HG02938 (cell line): ENCODE measurements around the gene FAM240A.
"Not testable (repeated sequence)": the region's sequence is repeated elsewhere in the genome, so short reads cannot be mapped to it uniquely, and the experiment has no call there.

Source experiments
- ATAC-seq: cut with Tn5 transposase; IDR thresholded peaks from one replicate; pipeline ENCODE4 v1.9.1; 2021; ENCODE audit warnings: mild to moderate bottlenecking, moderate library complexity; ENCODE audit not compliant: unreplicated experiment

FAM240A gene

DNA sequence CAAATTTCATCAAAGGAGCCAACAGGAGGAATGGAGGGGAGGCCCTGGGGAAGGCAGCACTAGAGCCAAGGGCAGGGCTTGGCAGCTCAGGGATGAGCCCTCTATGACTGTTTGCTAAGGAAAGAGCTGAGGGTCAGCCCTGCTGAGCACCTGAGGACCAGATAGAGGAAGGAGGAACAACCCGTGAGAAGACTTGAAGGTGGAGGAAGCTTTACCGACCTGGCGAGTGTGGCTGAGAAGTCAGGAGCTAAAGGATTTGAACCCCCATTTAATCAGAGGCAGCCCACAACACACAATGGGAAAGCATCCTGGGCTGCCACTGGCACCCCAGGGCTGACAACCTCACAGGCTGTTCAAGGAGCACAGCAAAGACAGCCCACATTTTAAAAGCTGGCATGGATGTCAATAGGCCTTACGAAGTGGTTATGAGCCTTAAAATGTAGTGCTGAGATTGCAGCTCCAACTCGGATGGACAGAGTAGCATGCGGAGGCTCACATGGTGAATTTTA, 25.5 kb upstream of the FAM240A start:
- no peak for ATAC-seq

GRCh38 chr3:46587268-46587667, 25.1 kb upstream of the FAM240A start:
- not testable (repeated sequence) for ATAC-seq

DNA sequence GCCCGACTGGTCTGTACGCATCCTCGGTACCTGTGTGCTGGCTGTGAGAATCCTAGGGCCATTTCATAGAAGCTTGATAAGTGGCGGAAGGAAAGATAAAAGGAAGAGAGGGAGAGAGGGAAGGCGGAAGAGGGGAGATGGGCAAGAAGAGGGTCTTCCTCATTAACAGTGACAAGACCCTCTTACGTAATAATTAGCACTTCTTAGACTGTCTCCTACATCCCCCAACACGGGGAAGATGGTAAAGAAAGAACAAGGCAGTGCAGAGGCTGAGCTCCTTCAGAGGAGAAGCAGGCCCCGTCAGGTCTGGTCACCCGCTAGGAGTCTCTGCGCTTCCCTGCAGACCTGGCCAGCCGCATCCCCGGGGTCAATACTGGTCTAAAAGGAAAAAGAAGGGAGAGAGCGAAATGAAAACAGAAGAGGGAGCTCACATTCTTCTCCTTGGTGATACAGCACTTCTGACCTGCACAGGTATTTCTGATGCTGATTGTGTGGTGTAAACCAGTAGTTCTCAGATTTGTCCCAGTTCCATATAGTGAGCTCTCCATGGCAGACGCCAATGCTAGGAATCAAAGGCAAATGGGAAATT, 19.0 kb upstream of the FAM240A start:
- no peak for ATAC-seq

DNA sequence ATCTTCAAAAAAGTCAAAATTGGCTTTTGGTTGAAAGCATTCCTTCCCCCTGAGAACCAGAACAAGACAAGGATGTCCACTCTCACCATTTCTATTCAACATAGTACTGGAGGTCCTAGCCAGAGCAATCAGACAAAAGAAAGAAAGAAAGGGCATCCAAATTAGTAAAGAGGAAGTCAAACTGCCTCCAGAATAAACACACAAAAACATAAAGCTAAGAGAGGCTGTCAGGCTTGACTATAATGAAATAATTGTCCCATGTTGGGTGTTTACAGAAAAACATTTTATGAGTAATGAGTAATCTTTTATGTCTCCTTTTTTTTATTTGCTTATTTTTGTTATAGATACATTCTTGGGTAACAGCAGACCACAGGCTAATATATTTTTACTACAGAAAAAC, 18.3 kb upstream of the FAM240A start:
- no peak for ATAC-seq

DNA sequence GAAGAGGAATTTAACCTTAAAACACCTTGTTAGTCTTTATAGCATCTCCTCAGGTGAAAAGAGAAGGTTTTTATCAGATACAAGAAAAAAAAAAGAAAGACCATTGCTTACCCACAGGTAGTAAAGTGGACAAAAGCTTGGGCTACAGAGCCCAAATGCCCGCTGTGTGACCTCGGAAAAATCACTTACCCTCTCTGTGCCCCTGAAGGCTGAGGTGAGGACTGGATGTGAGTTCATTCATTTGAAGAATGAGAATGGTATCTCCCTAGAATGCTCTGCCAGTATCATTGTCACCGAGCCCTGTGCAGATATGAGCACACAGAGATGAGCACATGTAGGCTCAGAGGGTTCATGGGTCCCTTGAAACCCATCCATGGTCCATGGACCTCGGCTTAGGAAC, 17.6 kb upstream of the FAM240A start:
- no peak for ATAC-seq

GRCh38 chr3:46595819-46596314, 16.5 kb upstream of the FAM240A start:
- no peak for ATAC-seq

DNA sequence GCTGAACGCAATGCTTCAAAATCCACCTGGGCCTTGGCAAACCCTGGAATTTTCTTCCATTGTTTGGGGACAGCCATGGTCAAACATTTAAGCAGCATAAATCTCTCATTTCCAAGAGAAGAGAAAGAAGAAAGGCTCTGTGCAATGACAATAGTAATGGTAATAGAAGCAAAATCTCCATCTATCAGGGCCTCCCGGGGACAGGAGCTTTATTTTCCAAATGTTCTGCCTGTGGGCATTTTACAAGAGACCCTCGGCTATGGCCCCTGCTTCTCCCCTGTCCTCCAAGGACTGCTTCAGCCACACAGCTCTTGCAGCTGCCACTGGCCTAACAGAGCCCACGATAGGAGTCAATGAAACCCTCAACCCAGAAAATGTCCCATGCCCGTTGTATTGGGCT, 12.7 kb upstream of the FAM240A start:
- no peak for ATAC-seq

- ATAC-seq = no peak
Measured at GRCh38 chr3:46603446-46604046, 8.8 kb upstream of the FAM240A start.

DNA sequence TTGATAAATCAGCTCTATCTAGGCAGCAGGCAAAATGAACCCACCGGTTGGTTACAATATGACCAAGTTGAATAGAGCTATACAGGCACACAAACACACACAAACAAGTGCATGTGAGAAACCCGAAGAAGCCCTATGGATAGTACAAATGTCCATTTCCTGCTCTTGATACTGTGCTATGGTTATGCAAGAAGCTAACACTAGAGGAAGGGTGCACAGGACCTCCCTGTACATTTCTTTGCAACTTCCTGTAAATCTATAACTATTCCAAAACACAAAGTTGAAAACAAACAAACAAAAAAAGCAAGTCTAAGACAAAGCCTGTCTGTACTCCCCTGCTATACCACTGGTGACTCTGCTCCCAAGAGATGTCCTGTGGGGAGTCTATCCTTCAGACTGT, 8.2 kb upstream of the FAM240A start:
- ATAC-seq = no peak

GRCh38 chr3:46607603-46608028, 4.7 kb upstream of the FAM240A start:
- no peak for ATAC-seq

- ATAC-seq = no peak
Measured at GRCh38 chr3:46609212-46609721, 3.1 kb upstream of the FAM240A start.

GRCh38 chr3:46609944-46610722, 2.2 kb upstream of the FAM240A start:
- ATAC-seq = no peak

GRCh38 chr3:46613313-46614005, 1.1 kb downstream of the FAM240A start:
- no peak for ATAC-seq

DNA sequence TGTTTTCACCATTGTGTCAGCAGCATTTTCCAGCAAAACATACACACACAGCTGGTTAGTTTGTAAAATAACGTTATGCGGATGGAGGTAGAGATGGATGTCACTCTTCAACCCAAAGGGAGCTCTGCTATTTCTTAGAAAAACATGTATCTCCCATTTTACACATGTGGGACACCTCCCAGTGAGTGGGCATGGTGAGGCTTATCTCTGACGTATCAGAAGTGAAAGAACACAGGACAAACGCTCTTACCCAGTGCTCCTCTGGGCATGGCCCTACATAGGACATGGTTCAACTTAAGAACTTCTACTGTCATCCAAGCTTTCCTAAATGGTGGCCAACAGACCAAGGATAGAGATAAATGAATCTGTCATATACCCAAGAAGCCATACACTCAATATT, 2.1 kb downstream of the FAM240A start:
- no peak for ATAC-seq

GRCh38 chr3:46615050-46615775, 2.9 kb downstream of the FAM240A start:
- no peak for ATAC-seq

- no peak for ATAC-seq
Measured at GRCh38 chr3:46615976-46616375, 3.7 kb downstream of the FAM240A start.

DNA sequence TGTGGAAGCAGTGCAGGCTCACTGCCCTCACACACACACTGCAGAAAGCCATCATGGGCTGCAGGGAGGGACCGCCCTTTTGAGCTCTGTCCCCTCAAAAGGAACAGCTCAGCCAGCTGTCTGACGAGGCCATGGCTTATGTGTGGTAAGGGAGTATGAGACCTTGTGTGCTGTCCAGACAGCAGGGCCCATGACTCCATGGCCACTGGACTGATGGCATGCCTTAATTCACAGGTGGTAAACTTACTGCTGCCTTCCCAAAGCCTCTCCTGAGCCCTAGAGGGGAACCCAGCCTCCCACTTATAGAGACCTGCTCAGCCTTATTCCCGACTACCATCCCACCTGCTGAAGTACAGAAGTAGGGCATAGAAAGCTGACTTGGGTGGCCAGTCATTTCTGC, 5.6 kb downstream of the FAM240A start:
- no peak for ATAC-seq

- ATAC-seq = no peak
Measured at GRCh38 chr3:46619845-46620778, 7.8 kb downstream of the FAM240A start.

DNA sequence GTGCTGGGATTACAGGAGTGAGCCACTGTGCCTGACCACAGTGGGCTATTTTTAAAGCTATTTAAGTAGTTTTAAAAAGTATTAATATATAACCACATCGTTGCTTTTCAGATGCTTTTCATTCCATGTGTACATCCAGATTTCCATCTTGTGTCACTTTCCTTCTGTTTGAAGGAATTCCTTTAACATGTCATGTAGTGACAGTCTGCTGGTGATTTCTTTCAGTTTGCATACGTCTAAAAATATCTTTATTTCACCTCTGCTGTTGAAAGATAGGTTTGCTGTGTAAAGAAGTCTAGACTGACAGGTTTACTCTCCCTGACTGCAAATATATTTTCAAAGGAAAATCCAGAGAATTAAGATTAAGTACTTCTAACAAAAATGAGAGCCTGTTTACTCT, 12.2 kb downstream of the FAM240A start:
- ATAC-seq = no peak
